Hepatocyte (in vitro differentiated cells): ENCODE results near the gene GANC. TPM values are rescaled to one million over a fixed set of nuclear protein-coding genes. Genes with fewer than 3 reads are reported as not detected.
"Not testable (repeated sequence)": the region's sequence is repeated elsewhere in the genome, so short reads cannot be mapped to it uniquely, and the experiment has no call there.

Source experiments
- DNase-seq: peaks from one replicate; pipeline ENCODE4 v3.0.0-alpha.2; 2016; ENCODE audit warnings: low spot score
- H2AFZ ChIP-seq: fragments of 200-600 bp; sonication (generic); 2 replicates; pipeline ENCODE4 v1.6.0; 2016; ENCODE audit warnings: antibody characterized with exemption, mild to moderate bottlenecking
- H3K27ac ChIP-seq: fragments of 200-600 bp; sonication (generic); 2 replicates; pipeline ENCODE4 v1.5.1; 2016; ENCODE audit warnings: mild to moderate bottlenecking
- H3K27me3 ChIP-seq: fragments of 200-600 bp; sonication (generic); 2 replicates; pipeline ENCODE4 v1.6.1; 2016
- H3K36me3 ChIP-seq: fragments of 200-600 bp; sonication (generic); replicated peaks from 2 replicates; pipeline ENCODE4 v1.5.1; 2016; ENCODE audit warnings: low read depth; ENCODE audit not compliant: insufficient read depth
- H3K4me1 ChIP-seq: fragments of 200-600 bp; sonication (generic); 2 replicates; pipeline ENCODE4 v1.5.1; 2016; ENCODE audit warnings: mild to moderate bottlenecking, moderate library complexity; ENCODE audit not compliant: insufficient read depth
- H3K4me2 ChIP-seq: fragments of 200-600 bp; sonication (generic); 2 replicates; pipeline ENCODE4 v1.6.0; 2016
- H3K4me3 ChIP-seq: fragments of 200-600 bp; sonication (generic); 2 replicates; pipeline ENCODE4 v1.5.1; 2016; ENCODE audit warnings: mild to moderate bottlenecking
- H3K79me2 ChIP-seq: fragments of 200-600 bp; sonication (generic); 2 replicates; pipeline ENCODE4 v1.6.0; 2017; ENCODE audit warnings: mild to moderate bottlenecking
- H3K9me2 ChIP-seq: fragments of 200-600 bp; sonication (generic); replicated peaks from 2 replicates; pipeline ENCODE4 v1.6.0; 2017; ENCODE audit warnings: mild to moderate bottlenecking; ENCODE audit not compliant: insufficient read depth
- H3K9me3 ChIP-seq: fragments of 200-600 bp; sonication (generic); 2 replicates; pipeline ENCODE4 v1.5.1; 2016; ENCODE audit warnings: low read depth, mild to moderate bottlenecking
- H4K20me1 ChIP-seq: fragments of 200-600 bp; sonication (generic); 2 replicates; pipeline ENCODE4 v1.6.0; 2016; ENCODE audit warnings: mild to moderate bottlenecking; ENCODE audit not compliant: insufficient read depth, poor library complexity, severe bottlenecking
- EZH2 ChIP-seq: fragments of 200-600 bp; sonication (generic); IDR thresholded peaks from 2 replicates; pipeline ENCODE4 v1.6.1; 2016; ENCODE audit warnings: antibody characterized with exemption, mild to moderate bottlenecking, borderline replicate concordance
- EZH2phosphoT487 ChIP-seq: fragments of 200-600 bp; sonication (generic); IDR thresholded peaks from one replicate; pipeline ENCODE4 v1.6.1; 2018; ENCODE audit warnings: antibody characterized with exemption, mild to moderate bottlenecking, low read depth, moderate library complexity; ENCODE audit not compliant: unreplicated experiment, severe bottlenecking
- WGBS: methylation state at CpG from one replicate; pipeline ENCODE4 v1.1.6; 2016; ENCODE audit warnings: low lambda C conversion rate; ENCODE audit errors: missing lambda C conversion rate; 5-methylcytosine and 5-hydroxymethylcytosine counted together
- polyA plus RNA-seq: library from polyadenylated mRNA; unstranded; fragments of >200 nt; fragmentation: Nextera tagmentation; extraction: Ambion mirVana; gene quantifications from 2 replicates; pipeline ENCODE4 v1.2.1, GENCODE V29; 2016
- total RNA-seq: library from RNA; depleted of rRNA; stranded (reverse); fragments of >200 nt; gene quantifications from 2 replicates; pipeline ENCODE4 v1.2.3, GENCODE V29; 2014
- TF ChIP-seq, protein P1 (sequence below): fragments of 200-600 bp; sonication (generic); IDR thresholded peaks from 2 replicates; pipeline ENCODE4 v1.5.1; 2016; ENCODE audit warnings: antibody characterized with exemption, mild to moderate bottlenecking; ENCODE audit not compliant: poor library complexity

GANC gene
- total and polyA plus RNA-seq, 2 experiments from 2014 or later: 9.1 to 11.2 TPM

- no peaks in the 10 kb centered on the region for H3K79me2 ChIP-seq
- WGBS: 53% methylated on average over 1 of the region's 1 CpG
- no peak overlapping the region for H2AFZ ChIP-seq
Measured at GRCh38 chr15:42306681-42307080, 33.7 kb downstream of the GANC start.

DNA sequence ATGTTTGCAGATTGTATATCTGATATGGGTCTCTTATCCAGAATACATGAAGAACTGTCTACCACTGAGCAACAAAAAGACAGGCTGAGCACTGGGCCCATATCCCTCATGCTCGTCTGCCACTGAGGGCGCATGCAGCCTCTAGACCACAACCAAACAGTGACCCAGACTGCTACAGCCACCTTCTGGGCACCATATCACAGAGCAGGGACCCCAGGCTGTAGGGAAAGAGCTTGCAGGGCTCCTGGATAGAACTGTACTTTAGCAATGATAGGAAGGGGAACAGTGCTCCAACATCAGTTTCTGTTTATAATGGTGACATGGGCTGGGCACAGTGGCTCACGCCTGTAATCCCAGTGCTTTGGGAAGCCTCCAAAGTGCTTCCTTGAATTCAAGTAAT, 40.5 kb downstream of the GANC start:
- TF ChIP-seq EZH2phosphoT487 (no peak), EZH2 (no peak)
- TF ChIP-seq, protein P1, sequence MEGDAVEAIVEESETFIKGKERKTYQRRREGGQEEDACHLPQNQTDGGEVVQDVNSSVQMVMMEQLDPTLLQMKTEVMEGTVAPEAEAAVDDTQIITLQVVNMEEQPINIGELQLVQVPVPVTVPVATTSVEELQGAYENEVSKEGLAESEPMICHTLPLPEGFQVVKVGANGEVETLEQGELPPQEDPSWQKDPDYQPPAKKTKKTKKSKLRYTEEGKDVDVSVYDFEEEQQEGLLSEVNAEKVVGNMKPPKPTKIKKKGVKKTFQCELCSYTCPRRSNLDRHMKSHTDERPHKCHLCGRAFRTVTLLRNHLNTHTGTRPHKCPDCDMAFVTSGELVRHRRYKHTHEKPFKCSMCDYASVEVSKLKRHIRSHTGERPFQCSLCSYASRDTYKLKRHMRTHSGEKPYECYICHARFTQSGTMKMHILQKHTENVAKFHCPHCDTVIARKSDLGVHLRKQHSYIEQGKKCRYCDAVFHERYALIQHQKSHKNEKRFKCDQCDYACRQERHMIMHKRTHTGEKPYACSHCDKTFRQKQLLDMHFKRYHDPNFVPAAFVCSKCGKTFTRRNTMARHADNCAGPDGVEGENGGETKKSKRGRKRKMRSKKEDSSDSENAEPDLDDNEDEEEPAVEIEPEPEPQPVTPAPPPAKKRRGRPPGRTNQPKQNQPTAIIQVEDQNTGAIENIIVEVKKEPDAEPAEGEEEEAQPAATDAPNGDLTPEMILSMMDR: no peak
- 35% methylated on average over 3 of the region's 3 CpGs for WGBS
- no peak overlapping the region for H3K4me3 ChIP-seq
- H3K36me3 ChIP-seq: no peaks in the 10 kb centered on the region
- H3K79me2 ChIP-seq: no peaks in the 10 kb centered on the region
- no peaks in the 10 kb centered on the region for H3K4me1 ChIP-seq
- no peak overlapping the region for H2AFZ ChIP-seq
- no peak overlapping the region for H3K4me2 ChIP-seq
- no peak for DNase-seq
- H3K9me3 ChIP-seq: no peaks in the 10 kb centered on the region
- no peaks in the 10 kb centered on the region for H4K20me1 ChIP-seq
- H3K27ac ChIP-seq: no peak overlapping the region
- no peaks in the 10 kb centered on the region for H3K9me2 ChIP-seq
- H3K27me3 ChIP-seq: no peaks in the 10 kb centered on the region

More at GRCh38 chr15:42306681-42307080, 33.7 kb downstream of the GANC start:
- no peaks in the 10 kb centered on the region for H3K36me3 ChIP-seq
- no peaks in the 10 kb centered on the region for H3K27me3 ChIP-seq
- no peak overlapping the region for H3K4me3 ChIP-seq
- DNase-seq: no peak
- H3K4me2 ChIP-seq: no peak overlapping the region
- no peaks in the 10 kb centered on the region for H3K4me1 ChIP-seq
- TF ChIP-seq, protein P1: no peak
- TF ChIP-seq EZH2 (no peak), EZH2phosphoT487 (no peak)
- no peaks in the 10 kb centered on the region for H3K9me2 ChIP-seq
- H4K20me1 ChIP-seq: no peaks in the 10 kb centered on the region
- no peaks in the 10 kb centered on the region for H3K9me3 ChIP-seq
- no peak overlapping the region for H3K27ac ChIP-seq

DNA sequence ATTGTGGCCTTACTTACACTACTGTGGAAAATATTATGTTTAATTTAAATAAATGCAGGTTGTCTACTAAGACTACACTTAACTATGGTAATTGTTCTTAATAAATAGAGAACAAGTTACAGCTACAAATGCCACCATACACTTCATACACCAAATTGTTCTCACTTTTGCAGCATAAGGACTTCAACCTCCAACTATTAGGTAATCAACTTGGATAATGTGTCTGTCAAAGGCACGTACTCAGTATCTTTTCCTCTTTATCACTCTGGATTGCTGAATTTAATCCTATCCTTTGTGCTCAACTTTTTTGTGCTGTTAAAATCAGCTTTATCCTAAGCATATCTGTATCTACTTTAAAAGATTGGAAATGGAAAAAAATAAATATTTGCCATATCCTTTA, 41.8 kb downstream of the GANC start:
- no peaks in the 10 kb centered on the region for H3K4me1 ChIP-seq
- H3K36me3 ChIP-seq: no peaks in the 10 kb centered on the region
- H3K4me3 ChIP-seq: no peak overlapping the region
- DNase-seq: no peak
- H4K20me1 ChIP-seq: no peaks in the 10 kb centered on the region
- H3K79me2 ChIP-seq: no peaks in the 10 kb centered on the region
- TF ChIP-seq, protein P1: no peak
- TF ChIP-seq EZH2phosphoT487: no peak
- no peak for TF ChIP-seq EZH2
- H3K9me2 ChIP-seq: no peaks in the 10 kb centered on the region
- no peak overlapping the region for H3K4me2 ChIP-seq
- no peak overlapping the region for H2AFZ ChIP-seq
- H3K27ac ChIP-seq: no peak overlapping the region
- H3K9me3 ChIP-seq: no peaks in the 10 kb centered on the region
- no peaks in the 10 kb centered on the region for H3K27me3 ChIP-seq
- WGBS: 41% methylated on average over 1 of the region's 1 CpG

DNA sequence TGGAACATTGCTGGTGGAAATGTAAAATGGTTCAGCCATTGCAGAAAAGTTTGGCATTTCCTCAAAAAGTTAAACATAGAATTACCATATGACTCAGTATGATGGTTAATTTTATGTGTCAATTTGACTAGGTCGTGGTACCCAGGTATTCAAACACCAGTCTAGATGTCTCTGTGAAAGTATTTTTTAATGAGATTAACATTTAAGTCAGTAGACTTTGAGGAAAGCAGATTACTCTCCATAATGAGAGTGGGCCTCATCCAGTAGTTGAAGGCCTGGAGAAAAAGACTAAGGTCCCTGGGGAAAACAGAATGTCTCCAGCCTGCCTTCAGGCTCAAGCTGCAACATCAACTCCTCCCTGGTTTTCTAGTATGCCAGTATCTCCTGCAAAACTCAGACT, 42.5 kb downstream of the GANC start:
- no peak for DNase-seq

GRCh38 chr15:42316282-42316805, 43.3 kb downstream of the GANC start:
- not testable (repeated sequence) for H3K27me3 ChIP-seq, H3K4me1 ChIP-seq, H2AFZ ChIP-seq, H3K36me3 ChIP-seq, H4K20me1 ChIP-seq, H3K9me2 ChIP-seq, DNase-seq, H3K4me3 ChIP-seq, H3K9me3 ChIP-seq, H3K79me2 ChIP-seq, H3K4me2 ChIP-seq, H3K27ac ChIP-seq
- WGBS: 40% methylated on average over 11 of the region's 11 CpGs

More for the DNA sequence above, 42.5 kb downstream of the GANC start:
- Histone ChIP-seq H3K36me3 (no peaks in the 10 kb centered on the region), H3K4me1 (no peaks in the 10 kb centered on the region), H3K4me3 (no peak overlapping the region), H3K27ac (no peak overlapping the region), H3K27me3 (no peaks in the 10 kb centered on the region), H3K9me2 (no peaks in the 10 kb centered on the region), H3K79me2 (no peaks in the 10 kb centered on the region), H3K4me2 (no peak overlapping the region), H2AFZ (no peak overlapping the region), H3K9me3 (no peaks in the 10 kb centered on the region), H4K20me1 (no peaks in the 10 kb centered on the region)
- no peak for TF ChIP-seq EZH2
- TF ChIP-seq, protein P1: no peak
- TF ChIP-seq EZH2phosphoT487: no peak
- 78% methylated on average over 1 of the region's 1 CpG for WGBS
